Measurements from ENCODE around the gene MACROH2A2. TPM values are rescaled to one million over a fixed set of nuclear protein-coding genes. Genes with fewer than 3 reads are reported as not detected.

The MACROH2A2 gene
- polyA plus RNA-seq, 1 experiment = 2.7 TPM

DNA sequence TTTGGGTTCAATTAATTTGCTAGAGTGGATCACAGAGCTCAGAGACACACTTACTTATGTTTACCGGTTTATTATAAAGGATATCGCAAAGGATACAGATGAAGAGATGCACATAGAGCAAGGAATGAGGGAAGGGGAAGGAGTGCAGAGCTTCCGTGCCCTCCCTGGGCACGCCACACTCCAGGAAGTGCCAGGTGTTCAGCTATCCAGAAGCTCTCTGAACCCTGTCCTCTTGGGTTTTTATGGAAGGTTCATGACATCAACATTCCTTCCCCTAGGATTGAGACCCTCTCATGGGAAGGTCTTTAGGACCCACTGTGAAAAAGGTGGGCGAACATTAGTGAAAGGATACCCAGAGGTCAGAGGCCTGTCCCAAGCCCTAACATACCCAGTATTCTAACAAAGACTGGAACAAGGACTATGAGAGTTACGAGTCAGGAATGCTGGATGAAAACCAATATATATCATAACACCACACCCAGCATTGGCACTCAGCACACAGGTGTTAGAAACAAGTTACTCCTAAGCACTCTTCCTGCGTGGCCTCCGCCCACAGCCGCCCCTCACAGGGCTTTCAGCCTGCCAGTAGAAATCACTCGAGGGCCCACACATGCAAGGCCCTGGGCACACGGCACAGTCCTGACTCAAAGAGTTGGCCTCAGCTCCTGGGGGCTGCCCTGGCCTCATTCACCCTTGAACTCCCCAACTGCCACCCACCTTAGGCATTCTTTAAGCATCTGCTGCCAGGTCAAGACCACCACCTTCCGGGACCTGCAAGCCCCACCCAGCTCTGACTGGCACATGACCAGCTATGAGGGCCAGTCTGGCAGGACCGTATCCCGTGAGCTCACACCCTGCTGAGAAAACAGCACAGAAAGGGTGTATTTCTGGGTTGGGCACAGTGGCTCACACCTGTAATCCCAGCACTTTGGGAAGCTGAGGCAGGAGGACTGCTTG lies 85.6 kb downstream of the MACROH2A2 start:
- peaks cover 2% of the 10 kb centered on the region for H3K36me3 ChIP-seq (ENCODE audit: control insufficient read depth, insufficient read depth, low read length)
- DNase-seq (ENCODE audit: low read depth) = no peak
- TF ChIP-seq, protein P1, sequence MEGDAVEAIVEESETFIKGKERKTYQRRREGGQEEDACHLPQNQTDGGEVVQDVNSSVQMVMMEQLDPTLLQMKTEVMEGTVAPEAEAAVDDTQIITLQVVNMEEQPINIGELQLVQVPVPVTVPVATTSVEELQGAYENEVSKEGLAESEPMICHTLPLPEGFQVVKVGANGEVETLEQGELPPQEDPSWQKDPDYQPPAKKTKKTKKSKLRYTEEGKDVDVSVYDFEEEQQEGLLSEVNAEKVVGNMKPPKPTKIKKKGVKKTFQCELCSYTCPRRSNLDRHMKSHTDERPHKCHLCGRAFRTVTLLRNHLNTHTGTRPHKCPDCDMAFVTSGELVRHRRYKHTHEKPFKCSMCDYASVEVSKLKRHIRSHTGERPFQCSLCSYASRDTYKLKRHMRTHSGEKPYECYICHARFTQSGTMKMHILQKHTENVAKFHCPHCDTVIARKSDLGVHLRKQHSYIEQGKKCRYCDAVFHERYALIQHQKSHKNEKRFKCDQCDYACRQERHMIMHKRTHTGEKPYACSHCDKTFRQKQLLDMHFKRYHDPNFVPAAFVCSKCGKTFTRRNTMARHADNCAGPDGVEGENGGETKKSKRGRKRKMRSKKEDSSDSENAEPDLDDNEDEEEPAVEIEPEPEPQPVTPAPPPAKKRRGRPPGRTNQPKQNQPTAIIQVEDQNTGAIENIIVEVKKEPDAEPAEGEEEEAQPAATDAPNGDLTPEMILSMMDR (IDR thresholded peaks at IDR 0.05; ENCODE audit: insufficient read depth, low read depth, low read length) = no peak
- no peaks in the 10 kb centered on the region for H3K27me3 ChIP-seq (ENCODE audit: control insufficient read depth, insufficient read depth, low read length)
- CTCF ChIA-PET = interaction anchor here (1.0 to 5.8 kb wide), 2 partner anchors 8 to 23 kb away, joined by 3 to 41 read pairs; partner anchors contain the start of gene TYSND1
- POLR2A ChIA-PET = interaction anchor here (0.5 kb wide), 1 partner anchor 86 kb away, joined by 16 read pairs; no protein-coding TSS in a partner anchor
- H3K4me3 ChIP-seq (ENCODE audit: low read depth, low read length) = no peak overlapping the region

DNA sequence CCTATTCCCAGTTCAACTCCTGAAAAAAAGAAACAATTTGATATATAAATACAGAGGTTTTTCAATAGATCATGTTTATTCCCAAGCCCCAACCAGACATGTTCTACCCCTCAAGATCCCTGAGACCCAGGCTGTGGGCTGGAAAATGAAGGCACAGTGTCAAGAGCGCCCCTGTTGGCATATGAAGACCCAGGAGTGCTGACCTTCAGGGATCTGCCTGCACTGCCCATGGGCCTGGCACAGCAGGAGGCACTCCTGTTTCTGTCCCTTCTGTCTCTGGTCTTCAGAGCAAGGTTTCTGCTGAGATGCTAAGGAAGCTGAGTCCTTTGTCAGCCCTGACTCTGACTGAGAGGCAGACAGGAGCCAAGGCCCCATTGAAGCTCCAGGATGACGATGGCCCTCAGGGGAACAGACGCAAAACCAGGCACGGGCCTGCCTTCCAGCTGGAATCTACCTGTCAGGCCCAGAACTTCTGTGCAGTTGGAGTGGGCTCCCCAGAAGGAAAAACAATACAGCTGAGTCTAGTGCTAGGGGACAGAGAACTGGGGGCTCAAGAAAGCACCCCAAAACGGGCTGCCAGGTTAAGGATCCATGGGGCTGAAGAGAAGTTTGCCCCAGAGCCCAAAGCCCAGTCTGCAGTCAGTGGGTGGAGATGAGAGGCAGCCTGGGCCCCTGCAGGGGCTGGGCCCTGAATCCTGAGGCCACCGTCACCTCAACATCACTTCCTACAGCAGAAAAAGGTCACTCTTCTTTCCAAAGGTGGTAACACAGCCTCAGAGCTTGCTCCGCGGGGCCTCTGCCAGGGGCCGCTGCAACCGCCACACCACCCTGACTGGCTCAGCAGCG lies 86.7 kb downstream of the MACROH2A2 start:
- peaks cover 2% of the 10 kb centered on the region for H3K36me3 ChIP-seq (ENCODE audit: control insufficient read depth, insufficient read depth, low read length)
- POLR2A ChIA-PET = no interaction called here
- CTCF ChIA-PET = interaction anchor here (0.9 kb wide), 1 partner anchor 23 kb away, joined by 4 read pairs; no protein-coding TSS in a partner anchor
- TF ChIP-seq, protein P1 (IDR thresholded peaks at IDR 0.05; ENCODE audit: insufficient read depth, low read depth, low read length) = no peak
- no peak overlapping the region for H3K4me3 ChIP-seq (ENCODE audit: low read depth, low read length)
- H3K27me3 ChIP-seq (ENCODE audit: control insufficient read depth, insufficient read depth, low read length) = no peaks in the 10 kb centered on the region
- no peak for DNase-seq (ENCODE audit: low read depth)

DNA sequence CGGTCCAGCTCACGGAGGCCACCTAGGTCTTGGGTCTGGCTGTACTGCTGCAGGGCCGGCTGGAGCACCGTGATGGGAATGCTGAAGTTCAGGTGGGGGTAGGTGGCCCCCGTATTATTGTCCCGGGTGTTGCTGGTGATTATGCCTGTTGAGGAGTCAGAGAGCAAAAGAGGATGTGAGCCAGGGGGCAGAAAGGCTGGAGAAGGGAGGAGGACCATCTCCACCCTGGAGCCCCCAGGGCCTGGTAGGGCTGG lies 87.3 kb downstream of the MACROH2A2 start:
- no peak overlapping the region for H3K4me3 ChIP-seq (ENCODE audit: low read depth, low read length)
- H3K27me3 ChIP-seq (ENCODE audit: control insufficient read depth, insufficient read depth, low read length) = no peaks in the 10 kb centered on the region
- TF ChIP-seq, protein P1 (IDR thresholded peaks at IDR 0.05; ENCODE audit: insufficient read depth, low read depth, low read length) = no peak
- POLR2A ChIA-PET = no interaction called here
- CTCF ChIA-PET = interaction anchor here (0.6 to 2.2 kb wide), 3 partner anchors 16 to 85 kb away, joined by 3 to 9 read pairs (median 3); no protein-coding TSS in a partner anchor
- peaks cover 2% of the 10 kb centered on the region for H3K36me3 ChIP-seq (ENCODE audit: control insufficient read depth, insufficient read depth, low read length)
- DNase-seq (ENCODE audit: low read depth) = no peak

DNA sequence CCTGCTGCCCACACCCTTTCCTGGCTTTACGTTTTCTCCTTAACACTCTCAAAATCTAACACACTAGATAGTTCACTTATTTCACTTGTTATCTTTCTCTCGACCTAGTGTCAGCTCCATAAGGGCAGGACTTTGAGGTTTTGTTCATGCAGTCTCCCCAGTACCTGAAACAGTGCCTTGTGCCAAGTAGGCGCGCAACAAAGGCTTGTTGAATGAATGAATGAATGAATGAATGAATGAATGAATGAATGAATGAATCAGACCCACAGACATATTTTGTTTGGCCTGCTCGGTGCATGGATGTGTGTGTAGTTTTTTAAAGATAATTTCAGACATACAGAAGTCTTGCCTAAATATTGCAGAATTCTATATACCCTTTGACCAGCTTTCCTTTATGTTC lies 87.7 kb downstream of the MACROH2A2 start:
- CTCF ChIA-PET = interaction anchor here (0.6 to 2.2 kb wide), 4 partner anchors 16 to 224 kb away, joined by 3 to 9 read pairs (median 3); no protein-coding TSS in a partner anchor
- TF ChIP-seq, protein P1 (IDR thresholded peaks at IDR 0.05; ENCODE audit: insufficient read depth, low read depth, low read length) = no peak
- DNase-seq (ENCODE audit: low read depth) = no peak
- POLR2A ChIA-PET = interaction anchor here (0.7 kb wide), 1 partner anchor 93 kb away, joined by 7 read pairs; no protein-coding TSS in a partner anchor
- H3K36me3 ChIP-seq (ENCODE audit: control insufficient read depth, insufficient read depth, low read length) = peaks cover 2% of the 10 kb centered on the region
- no peaks in the 10 kb centered on the region for H3K27me3 ChIP-seq (ENCODE audit: control insufficient read depth, insufficient read depth, low read length)
- H3K4me3 ChIP-seq (ENCODE audit: low read depth, low read length) = no peak overlapping the region

DNA sequence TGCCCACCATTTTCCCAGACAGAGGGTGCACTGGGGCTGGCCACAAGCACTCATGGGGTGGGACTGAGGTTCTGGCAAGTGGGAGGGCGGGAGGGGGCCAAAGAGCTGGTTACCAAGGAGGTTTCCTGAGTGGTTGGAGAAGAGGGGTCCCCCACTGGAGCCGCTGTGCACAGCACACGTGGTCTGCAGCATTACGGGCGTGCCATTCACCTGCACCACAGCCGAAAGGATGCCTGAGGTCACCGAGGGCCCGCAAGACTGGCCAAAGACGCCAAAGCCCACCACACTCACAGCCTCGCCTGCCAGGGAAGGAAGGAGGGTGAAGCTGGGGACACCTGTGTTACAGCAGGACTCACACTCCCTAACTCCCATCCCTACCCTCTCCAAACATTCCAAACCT lies 89.9 kb downstream of the MACROH2A2 start:
- Histone ChIP-seq H3K27me3 (ENCODE audit: control insufficient read depth, insufficient read depth, low read length) (no peaks in the 10 kb centered on the region), H3K4me3 (ENCODE audit: low read depth, low read length) (no peak overlapping the region), H3K36me3 (ENCODE audit: control insufficient read depth, insufficient read depth, low read length) (peaks cover 2% of the 10 kb centered on the region)
- ChIA-PET POLR2A (no interaction called here), CTCF (interaction anchor here (1.1 to 1.2 kb wide), 2 partner anchors 55 to 245 kb away, joined by 3 read pairs; no protein-coding TSS in a partner anchor)
- TF ChIP-seq, protein P1 (IDR thresholded peaks at IDR 0.05; ENCODE audit: insufficient read depth, low read depth, low read length) = no peak
- no peak for DNase-seq (ENCODE audit: low read depth)

Measured in BJ (cell line).